GM12801 (cell line): ENCODE results near the gene HELZ.

ENCODE experiments used
- CTCF ChIP-seq: IDR thresholded peaks from one replicate; pipeline ENCODE4 v1.5.1; 2011; ENCODE audit warnings: control low read depth; ENCODE audit not compliant: insufficient read length; ENCODE audit errors: extremely low read depth

HELZ gene

GRCh38 chr17:67071595-67071994, 173.4 kb downstream of the HELZ start:
- no peak for TF ChIP-seq CTCF

- TF ChIP-seq CTCF: no peak
Measured at GRCh38 chr17:67069603-67070136, 175.3 kb downstream of the HELZ start.

- TF ChIP-seq CTCF: no peak
Measured at GRCh38 chr17:67068999-67069398, 176.0 kb downstream of the HELZ start.

DNA sequence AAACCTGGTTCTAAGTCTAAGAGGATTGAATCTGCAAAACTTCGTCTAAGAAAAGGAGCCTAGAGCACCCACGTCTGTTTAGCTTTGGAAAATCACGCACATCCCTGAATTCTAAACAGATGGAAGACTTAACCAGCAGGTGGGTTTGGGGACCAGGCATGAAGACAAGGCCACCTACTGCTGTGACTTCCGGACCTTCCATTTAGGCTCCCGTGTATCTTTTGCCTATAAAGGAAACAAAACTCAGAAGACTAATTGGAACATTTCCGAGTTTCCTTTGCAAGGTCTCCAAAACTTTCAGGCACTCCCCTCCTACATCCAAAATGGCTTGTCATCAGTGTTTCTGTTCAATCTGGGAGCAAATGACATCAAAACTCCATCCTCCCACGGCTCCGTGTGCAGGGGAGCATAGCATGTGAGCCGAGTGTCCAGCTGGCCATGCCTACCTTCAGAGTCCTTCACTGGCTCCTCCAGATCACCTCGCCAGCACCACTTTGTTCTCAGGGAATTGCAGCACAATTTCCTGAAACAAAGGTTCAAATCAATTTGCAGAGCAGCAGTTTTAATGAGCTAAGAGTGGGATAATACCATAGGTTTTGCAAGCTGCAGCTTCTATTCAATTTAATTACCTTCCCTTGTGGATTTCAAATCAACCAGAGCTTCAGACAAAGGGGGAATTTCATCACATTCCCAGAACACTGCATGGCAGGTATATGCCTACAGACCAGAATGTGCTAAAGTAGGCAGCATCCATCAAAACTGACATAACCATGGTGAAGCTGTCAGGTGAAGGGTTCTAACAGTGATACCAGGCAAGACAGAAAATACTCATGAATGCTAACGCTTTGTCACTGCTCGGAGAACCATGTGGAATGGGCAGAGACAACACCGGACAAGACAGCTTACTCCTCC, 177.2 kb downstream of the HELZ start:
- TF ChIP-seq CTCF: no peak

- TF ChIP-seq CTCF: no peak
Measured at GRCh38 chr17:67066717-67067116, 178.3 kb downstream of the HELZ start.

- TF ChIP-seq CTCF: no peak
Measured at GRCh38 chr17:67063141-67063540, 181.9 kb downstream of the HELZ start.

GRCh38 chr17:67059372-67059771, 185.6 kb downstream of the HELZ start:
- TF ChIP-seq CTCF: no peak
